Measurements from ENCODE around the gene GCK. TPM values are rescaled to one million over a fixed set of nuclear protein-coding genes. Genes with fewer than 3 reads are reported as not detected.

GCK gene
- total and polyA plus RNA-seq, 2 donors (not counting 1 experiment from before 2014, with no cell fraction given), result 0.22 to 0.24 TPM

DNA sequence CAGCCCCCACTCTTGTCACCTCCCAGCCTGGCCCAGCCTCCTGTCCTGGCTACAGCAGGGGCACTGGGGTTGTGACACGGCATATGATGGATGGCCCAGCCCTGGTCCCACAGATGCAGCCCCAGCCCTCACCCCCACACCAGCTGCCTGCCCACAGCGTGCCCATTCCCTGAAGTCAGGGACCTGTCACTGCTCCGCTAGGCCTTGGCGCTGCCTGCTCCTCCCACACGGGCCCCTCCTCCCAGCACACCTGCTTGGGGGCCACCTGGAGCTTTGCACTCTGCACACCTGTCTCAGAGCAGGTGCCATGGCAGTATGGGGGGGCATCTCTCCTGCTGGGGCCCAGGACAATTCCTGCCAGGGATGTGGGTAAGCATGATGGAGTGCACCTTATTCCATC, 3.5 kb downstream of the GCK start:
- peaks cover 2% of the 10 kb centered on the region for H3K9me3 Mint-ChIP-seq (ENCODE audit: insufficient read depth)
- Histone ChIP-seq H3K9ac (ENCODE audit: low read length) (no peak overlapping the region), H3K79me2 (ENCODE audit: control insufficient read depth, insufficient read depth, low read length) (no peaks in the 10 kb centered on the region), H3K4me2 (replicated peaks; ENCODE audit: low read depth, low read length, poor library complexity, severe bottlenecking) (no peak overlapping the region), H3K36me3 (replicated peaks in 1 of 2; ENCODE audit: control extremely low read depth in 1 of 2, control insufficient read depth in 1 of 2, extremely low read depth in 1 of 2, insufficient read depth in 2 of 2, low read length in 1 of 2) (no peaks in the 10 kb centered on the region), H2AFZ (ENCODE audit: insufficient read depth, low read depth, low read length, poor library complexity, severe bottlenecking) (no peak overlapping the region), H4K20me1 (ENCODE audit: control insufficient read depth, insufficient read depth, low read length, poor library complexity, severe bottlenecking) (no peaks in the 10 kb centered on the region), H3K9me3 (ENCODE audit: control extremely low read depth in 1 of 3, control insufficient read depth in 2 of 3, insufficient read depth in 1 of 3, low read length in 2 of 3) (peaks cover 0 to 8% (median 0%) of the 10 kb centered on the region in 3 donors), H3K4me1 (ENCODE audit: control insufficient read depth in 2 of 2, insufficient read depth in 2 of 2, low read length in 2 of 2) (no peaks in the 10 kb centered on the region), H3K27me3 (replicated peaks in 1 of 4; ENCODE audit: control extremely low read depth in 1 of 4, control insufficient read depth in 3 of 4, insufficient read depth in 4 of 4, low read length in 3 of 4) (peaks cover 0 to 6% (median 0%) of the 10 kb centered on the region in 4 experiments), H3K27ac (ENCODE audit: low read length in 2 of 2) (no peak overlapping the region), H3K4me3 (ENCODE audit: control extremely low read depth in 1 of 5, extremely low read depth in 1 of 5, insufficient read depth in 1 of 5, low read depth in 2 of 5, low read length in 4 of 5) (no peak overlapping the region)
- no peak for DNase-seq
- intact Hi-C loops (cut with micrococcal nuclease), result no loop called here
- H3K27me3 Mint-ChIP-seq, result peaks cover 17% of the 10 kb centered on the region
- no peak for ATAC-seq (ENCODE audit: low read depth)
- 83% methylated on average over 2 of the region's 5 CpGs for WGBS (ENCODE audit: insufficient coverage)
- H3K27ac Mint-ChIP-seq, result no peak overlapping the region
- ChIA-PET CTCF (no interaction called here), POLR2A (interaction anchor here (0.8 kb wide), 1 partner anchor 15 kb away, joined by 3 read pairs; no protein-coding TSS in a partner anchor)
- TF ChIP-seq CTCF (IDR thresholded peaks at IDR 0.05), result no peak
- no peak for TF ChIP-seq EZH2 (IDR thresholded peaks at IDR 0.05; ENCODE audit: borderline replicate concordance, insufficient read depth, low read depth, low read length, poor library complexity, severe bottlenecking)
- H3K4me3 Mint-ChIP-seq, result no peak overlapping the region
- no peaks in the 10 kb centered on the region for H3K4me1 Mint-ChIP-seq

DNA sequence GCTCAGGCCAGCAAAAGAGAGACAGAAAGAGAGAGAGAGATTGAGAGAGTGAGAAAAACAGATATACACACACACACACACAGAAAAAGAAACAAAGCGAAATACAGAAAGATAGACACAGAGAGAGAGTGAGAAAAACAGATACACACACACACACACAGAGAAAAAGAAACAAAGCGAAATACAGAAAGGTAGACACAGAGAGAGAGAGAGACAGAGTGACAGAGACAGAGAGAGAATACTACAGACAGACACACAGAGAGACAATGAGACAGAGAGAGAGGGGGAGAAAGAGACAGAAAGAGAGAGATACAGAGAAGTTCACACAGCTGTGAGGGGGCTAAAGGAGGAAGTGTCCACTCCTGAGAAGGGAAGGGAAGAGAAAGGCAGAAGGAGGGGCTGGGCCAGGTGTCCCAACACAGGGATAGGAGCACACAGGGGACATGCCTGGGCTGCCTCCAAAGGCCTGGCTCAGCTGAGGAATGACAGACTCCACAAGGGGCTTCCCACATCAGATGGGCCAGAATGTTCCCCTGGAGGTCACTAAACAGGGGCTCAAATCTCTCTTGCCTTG, 4.3 kb downstream of the GCK start:
- no peaks in the 10 kb centered on the region for H4K20me1 ChIP-seq (ENCODE audit: control insufficient read depth, insufficient read depth, low read length, poor library complexity, severe bottlenecking)
- no peak overlapping the region for H3K9ac ChIP-seq (ENCODE audit: low read length)
- no peak overlapping the region for H3K4me3 Mint-ChIP-seq
- ChIA-PET POLR2A (no interaction called here), CTCF (no interaction called here)
- no peak for TF ChIP-seq CTCF (IDR thresholded peaks at IDR 0.05)
- DNase-seq, result no peak
- no peak overlapping the region for H3K4me3 ChIP-seq (ENCODE audit: control extremely low read depth in 1 of 5, extremely low read depth in 1 of 5, insufficient read depth in 1 of 5, low read depth in 2 of 5, low read length in 4 of 5)
- H3K36me3 ChIP-seq (replicated peaks in 1 of 2; ENCODE audit: control extremely low read depth in 1 of 2, control insufficient read depth in 1 of 2, extremely low read depth in 1 of 2, insufficient read depth in 2 of 2, low read length in 1 of 2), result no peaks in the 10 kb centered on the region
- intact Hi-C loops (cut with micrococcal nuclease), result no loop called here
- H3K4me1 ChIP-seq (ENCODE audit: control insufficient read depth in 2 of 2, insufficient read depth in 2 of 2, low read length in 2 of 2), result no peaks in the 10 kb centered on the region
- peaks cover 14% of the 10 kb centered on the region for H3K27me3 Mint-ChIP-seq
- peaks cover 0 to 6% (median 0%) of the 10 kb centered on the region in 4 experiments for H3K27me3 ChIP-seq (replicated peaks in 1 of 4; ENCODE audit: control extremely low read depth in 1 of 4, control insufficient read depth in 3 of 4, insufficient read depth in 4 of 4, low read length in 3 of 4)
- H2AFZ ChIP-seq (ENCODE audit: insufficient read depth, low read depth, low read length, poor library complexity, severe bottlenecking), result peak overlapping the region; percentile 1
- H3K27ac Mint-ChIP-seq, result no peak overlapping the region
- peaks cover 0 to 8% (median 0%) of the 10 kb centered on the region in 3 donors for H3K9me3 ChIP-seq (ENCODE audit: control extremely low read depth in 1 of 3, control insufficient read depth in 2 of 3, insufficient read depth in 1 of 3, low read length in 2 of 3)
- peaks cover 2% of the 10 kb centered on the region for H3K9me3 Mint-ChIP-seq (ENCODE audit: insufficient read depth)
- WGBS (ENCODE audit: insufficient coverage), result no CpG with 5 or more reads among the region's 2 CpGs
- no peaks in the 10 kb centered on the region for H3K4me1 Mint-ChIP-seq
- no peak for ATAC-seq (ENCODE audit: low read depth)
- H3K79me2 ChIP-seq (ENCODE audit: control insufficient read depth, insufficient read depth, low read length), result no peaks in the 10 kb centered on the region
- H3K4me2 ChIP-seq (replicated peaks; ENCODE audit: low read depth, low read length, poor library complexity, severe bottlenecking), result no peak overlapping the region
- no peak overlapping the region for H3K27ac ChIP-seq (ENCODE audit: low read length in 2 of 2)
